H1 (cell line): ENCODE data around the gene CLMP. TPM values are rescaled to one million over a fixed set of nuclear protein-coding genes. Genes with fewer than 3 reads are reported as not detected.

Source experiments
- SAP30 ChIP-seq: fragments of 300-600 bp; sonication (generic); IDR thresholded peaks from 2 replicates; pipeline ENCODE4 v1.7.1; 2012; ENCODE audit warnings: low read length, moderate library complexity, mild to moderate bottlenecking, inconsistent platforms; ENCODE audit not compliant: insufficient read depth, insufficient replicate concordance
- polyA plus RNA-seq, 7 experiments: library from polyadenylated mRNA; depleted of rRNA in 3 of 7; stranded (reverse) in 5 of 7; unstranded in 2 of 7; fragments of >200 nt in 5 of 7; fragments of 200-250 nt in 2 of 7; gene quantifications; 1 replicate in 5 of 7; 2 replicates in 1 of 7; 4 replicates in 1 of 7; pipeline versions ENCODE4 v1.2.1 to v1.2.3, GENCODE V29; 2011 to 2013; ENCODE audit warnings: missing spikeins in 2 of 7, mixed read lengths in 2 of 7
- total RNA-seq: library from RNA; stranded (reverse); fragmentation: NEBNext Ultra II Directional; extraction: Animal tissue kit (Norgen Biotek cat#: 25700); gene quantifications from 2 replicates; pipeline ENCODE4 v1.2.1, GENCODE V29; 2021

The CLMP gene
- total and polyA plus RNA-seq, 2 of the 8 experiments (the other 6 are each of a cell fraction or from before 2014, with no cell fraction given), result 9.9 to 24.1 TPM

GRCh38 chr11:123235117-123235655 lies 40.1 kb upstream of the CLMP start (continued):
- no peak for TF ChIP-seq SAP30
